ENCODE measurements around the gene COX7A2.

Gene COX7A2

GRCh38 chr6:75224303-75224926 lies 19.2 kb downstream of the COX7A2 start:
- in situ Hi-C loops (cut with MboI; ENCODE audit: low sequenced_read_pairs, unreplicated experiment), result loop anchor here (25.0 kb wide), 4 partner anchors 637 to 1362 kb away; no protein-coding TSS in a partner anchor
- TF ChIP-seq CTCF (IDR thresholded peaks at IDR 0.05; ENCODE audit: borderline replicate concordance, control extremely low read depth, extremely low read depth, insufficient read depth, missing control alignments), result no peak
- DNase-seq (ENCODE audit: low spot score), result no peak

- in situ Hi-C loops (cut with MboI; ENCODE audit: low sequenced_read_pairs, unreplicated experiment), result loop anchor here (25.0 kb wide), 4 partner anchors 636 to 1361 kb away; no protein-coding TSS in a partner anchor
- no peak for DNase-seq (ENCODE audit: low spot score)
- TF ChIP-seq CTCF (IDR thresholded peaks at IDR 0.05; ENCODE audit: borderline replicate concordance, control extremely low read depth, extremely low read depth, insufficient read depth, missing control alignments), result no peak
Observed at GRCh38 chr6:75223428-75223827, 20.2 kb downstream of the COX7A2 start.

DNA sequence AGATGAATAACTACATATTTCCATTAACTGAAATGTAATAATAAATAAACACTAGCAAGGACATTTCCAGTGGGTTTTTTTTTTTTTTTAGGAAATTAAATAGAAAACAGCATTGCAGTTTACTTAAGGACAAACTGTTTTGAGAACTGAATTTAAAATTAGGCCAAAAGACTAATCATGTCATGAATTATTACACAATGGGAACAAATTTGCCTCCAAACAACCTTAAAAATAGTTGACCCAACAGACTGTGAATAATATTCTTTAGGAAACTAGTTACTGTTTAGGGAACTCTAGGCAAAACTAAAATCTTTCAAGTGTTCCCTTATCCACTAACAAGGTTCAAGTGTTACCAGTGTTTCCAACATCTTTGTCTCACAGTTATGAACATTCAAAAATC lies 21.3 kb downstream of the COX7A2 start:
- in situ Hi-C loops (cut with MboI; ENCODE audit: low sequenced_read_pairs, unreplicated experiment), result loop anchor here (25.0 kb wide), 4 partner anchors 635 to 1360 kb away; no protein-coding TSS in a partner anchor
- no peak for DNase-seq (ENCODE audit: low spot score)
- no peak for TF ChIP-seq CTCF (IDR thresholded peaks at IDR 0.05; ENCODE audit: borderline replicate concordance, control extremely low read depth, extremely low read depth, insufficient read depth, missing control alignments)

- DNase-seq (ENCODE audit: low spot score), result no peak
Observed at GRCh38 chr6:75221116-75221515, 22.5 kb downstream of the COX7A2 start.

DNA sequence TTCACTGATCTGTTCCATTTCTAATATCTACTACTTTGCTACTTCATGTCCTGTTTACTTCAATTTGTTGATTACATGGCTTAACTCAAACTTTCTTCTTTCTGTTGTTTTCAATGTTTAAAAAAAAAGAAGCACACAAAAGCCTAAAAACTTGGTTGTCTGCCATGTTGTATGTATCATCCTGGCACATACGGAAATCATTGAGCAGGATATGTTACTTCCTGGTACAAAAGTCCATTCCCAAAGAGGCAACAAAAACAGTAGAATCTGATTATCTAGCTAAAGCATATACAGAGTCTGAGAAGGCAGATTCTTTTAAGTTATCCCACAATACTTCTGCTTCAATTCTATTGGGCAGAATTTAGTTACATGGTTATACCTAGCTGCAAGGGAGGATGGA lies 23.2 kb downstream of the COX7A2 start:
- DNase-seq (ENCODE audit: low spot score), result no peak
- no peak for TF ChIP-seq CTCF (IDR thresholded peaks at IDR 0.05; ENCODE audit: borderline replicate concordance, control extremely low read depth, extremely low read depth, insufficient read depth, missing control alignments)
- in situ Hi-C loops (cut with MboI; ENCODE audit: low sequenced_read_pairs, unreplicated experiment), result loop anchor here (25.0 kb wide), 4 partner anchors 633 to 1358 kb away; no protein-coding TSS in a partner anchor

More at GRCh38 chr6:75221116-75221515, 22.5 kb downstream of the COX7A2 start:
- in situ Hi-C loops (cut with MboI; ENCODE audit: low sequenced_read_pairs, unreplicated experiment), result loop anchor here (25.0 kb wide), 4 partner anchors 634 to 1359 kb away; no protein-coding TSS in a partner anchor
- no peak for TF ChIP-seq CTCF (IDR thresholded peaks at IDR 0.05; ENCODE audit: borderline replicate concordance, control extremely low read depth, extremely low read depth, insufficient read depth, missing control alignments)

- no peak for DNase-seq (ENCODE audit: low spot score)
- no peak for TF ChIP-seq CTCF (IDR thresholded peaks at IDR 0.05; ENCODE audit: borderline replicate concordance, control extremely low read depth, extremely low read depth, insufficient read depth, missing control alignments)
- in situ Hi-C loops (cut with MboI; ENCODE audit: low sequenced_read_pairs, unreplicated experiment), result loop anchor here (10.0 to 25.0 kb wide), 5 partner anchors 632 to 1474 kb away; no protein-coding TSS in a partner anchor
Observed at GRCh38 chr6:75219263-75219662, 24.3 kb downstream of the COX7A2 start.
